HG03575 (cell line): ENCODE results near the gene BCL6.

Source experiments
- ATAC-seq: cut with Tn5 transposase; IDR thresholded peaks from one replicate; pipeline ENCODE4 v1.9.1; 2021; ENCODE audit not compliant: unreplicated experiment, insufficient number of reproducible peaks, low FRiP score; ENCODE audit errors: extremely low read depth

The BCL6 gene

DNA sequence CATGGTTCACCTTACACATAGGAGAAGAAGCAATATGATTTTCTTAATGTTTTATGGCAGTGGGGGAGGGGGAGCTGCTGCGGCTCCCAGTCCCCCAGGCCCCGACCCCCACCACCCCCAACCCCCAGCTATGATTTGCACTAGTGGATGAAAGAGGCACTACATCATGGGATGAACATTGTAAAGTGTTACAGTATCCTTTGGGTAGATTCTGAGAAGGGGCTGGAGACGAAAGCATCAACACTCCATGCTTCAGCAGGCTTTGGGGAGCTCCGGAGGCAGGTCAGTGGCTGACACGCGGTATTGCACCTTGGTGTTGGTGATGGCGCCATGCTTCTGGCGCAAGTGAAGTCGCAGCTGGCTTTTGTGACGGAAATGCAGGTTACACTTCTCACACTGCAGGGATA lies 23.1 kb downstream of the BCL6 start:
- ATAC-seq: no peak

DNA sequence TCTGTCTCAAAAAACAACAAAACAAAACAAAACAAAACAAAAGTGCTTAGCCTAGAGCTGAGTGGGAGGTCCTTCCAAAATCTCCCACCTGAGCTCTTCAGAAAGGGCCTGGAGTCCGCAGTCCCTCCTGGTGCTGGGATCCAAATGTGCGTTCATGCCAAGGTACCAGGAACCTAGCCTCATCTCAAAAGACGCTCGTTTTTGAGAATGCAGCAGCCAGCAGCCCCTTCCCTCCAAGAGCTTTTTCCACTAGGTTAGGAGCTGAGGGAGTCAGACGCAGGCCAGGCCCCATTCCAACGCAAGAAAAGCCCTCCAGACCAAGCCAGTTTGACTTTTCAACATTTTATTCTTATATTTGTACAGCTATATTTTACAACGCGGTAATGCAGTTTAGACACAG lies 24.2 kb downstream of the BCL6 start:
- no peak for ATAC-seq

DNA sequence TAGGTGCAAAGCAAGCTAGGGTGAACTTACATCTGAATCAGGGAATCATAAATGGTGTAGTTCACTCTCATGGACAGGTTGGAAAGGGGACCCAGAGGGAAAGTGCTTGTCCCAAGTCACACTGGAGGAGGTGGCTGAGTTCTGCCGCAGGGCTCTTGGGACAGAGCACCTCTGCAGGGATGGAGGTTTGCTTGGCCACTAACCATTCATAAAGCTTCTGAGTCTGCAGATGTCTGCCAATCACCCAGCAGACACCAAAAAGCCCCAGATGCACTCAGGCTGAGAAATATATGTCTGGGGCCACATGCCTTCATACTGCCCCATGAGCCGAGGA lies 25.0 kb downstream of the BCL6 start:
- ATAC-seq: no peak

DNA sequence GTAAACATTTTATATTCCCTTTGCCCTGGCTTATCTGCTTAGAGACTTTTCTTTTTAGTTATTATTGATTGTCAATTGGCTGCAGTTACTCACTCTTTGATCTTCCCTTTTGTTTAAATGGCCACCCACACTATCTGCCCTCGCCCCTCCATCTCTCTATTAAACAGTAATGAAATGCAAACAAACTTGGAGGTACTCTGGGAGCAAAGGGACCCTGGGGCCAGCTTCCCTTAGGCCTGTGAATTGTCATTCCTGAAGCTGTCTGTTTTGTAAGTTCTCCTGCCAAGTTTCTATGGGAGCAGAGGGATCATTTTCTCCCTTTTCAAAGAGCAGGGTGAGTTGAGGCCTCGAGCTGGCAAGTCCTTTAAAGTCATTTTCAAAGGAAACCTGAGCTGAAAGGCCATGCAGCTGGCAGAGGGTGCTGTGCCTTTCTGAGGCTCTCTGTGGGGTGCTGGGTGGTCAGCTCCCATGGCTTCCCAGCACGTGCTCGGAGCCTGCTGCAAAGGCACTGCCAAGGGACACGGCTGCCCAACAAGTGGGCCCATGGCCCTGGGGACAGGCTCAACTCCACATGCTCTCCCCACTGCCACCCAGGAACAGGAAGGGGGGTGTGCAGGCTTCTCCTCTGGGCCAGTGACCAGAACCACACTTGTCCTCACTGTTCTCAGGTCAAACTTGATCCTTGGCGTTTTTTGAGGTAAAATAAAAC lies 25.5 kb downstream of the BCL6 start:
- ATAC-seq: no peak

DNA sequence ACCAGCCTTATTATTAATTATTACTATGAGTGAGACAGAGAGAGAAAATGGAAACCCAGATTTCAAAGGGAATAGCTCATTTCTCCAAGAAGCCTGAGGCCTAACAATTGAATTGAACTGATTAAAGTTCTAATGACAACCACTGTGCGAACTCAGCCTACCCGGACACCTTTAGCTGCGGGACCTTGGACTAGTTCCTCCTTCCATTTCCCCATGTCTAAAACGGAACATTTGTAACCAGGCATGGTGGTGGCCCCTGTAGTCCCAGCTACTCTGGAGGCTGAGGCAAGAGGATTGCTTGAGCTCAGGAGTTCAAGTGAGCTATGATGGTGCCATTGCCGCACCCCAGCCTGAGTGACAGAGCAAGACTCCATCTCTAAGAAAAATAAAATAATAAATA lies 26.5 kb downstream of the BCL6 start:
- ATAC-seq: no peak

DNA sequence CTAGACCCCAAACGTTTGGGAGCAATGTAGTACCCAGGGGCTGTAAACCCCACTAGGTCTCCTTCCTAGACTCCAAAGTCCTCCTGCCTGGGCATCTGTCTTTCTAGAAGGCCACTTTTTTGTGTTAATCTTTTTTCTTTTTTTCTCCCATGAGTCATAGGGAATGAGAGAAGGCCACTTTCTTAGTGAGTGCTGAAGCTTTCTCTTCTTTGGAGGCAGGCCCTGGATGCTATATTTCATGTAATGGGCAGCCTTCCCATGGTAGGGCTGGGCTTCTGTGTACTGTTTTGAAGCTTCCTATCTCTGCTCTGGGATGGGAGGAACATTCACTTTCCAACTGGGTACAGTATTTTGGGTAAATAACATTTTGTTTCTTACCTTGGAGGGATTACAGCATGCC lies 27.7 kb downstream of the BCL6 start:
- ATAC-seq: no peak

DNA sequence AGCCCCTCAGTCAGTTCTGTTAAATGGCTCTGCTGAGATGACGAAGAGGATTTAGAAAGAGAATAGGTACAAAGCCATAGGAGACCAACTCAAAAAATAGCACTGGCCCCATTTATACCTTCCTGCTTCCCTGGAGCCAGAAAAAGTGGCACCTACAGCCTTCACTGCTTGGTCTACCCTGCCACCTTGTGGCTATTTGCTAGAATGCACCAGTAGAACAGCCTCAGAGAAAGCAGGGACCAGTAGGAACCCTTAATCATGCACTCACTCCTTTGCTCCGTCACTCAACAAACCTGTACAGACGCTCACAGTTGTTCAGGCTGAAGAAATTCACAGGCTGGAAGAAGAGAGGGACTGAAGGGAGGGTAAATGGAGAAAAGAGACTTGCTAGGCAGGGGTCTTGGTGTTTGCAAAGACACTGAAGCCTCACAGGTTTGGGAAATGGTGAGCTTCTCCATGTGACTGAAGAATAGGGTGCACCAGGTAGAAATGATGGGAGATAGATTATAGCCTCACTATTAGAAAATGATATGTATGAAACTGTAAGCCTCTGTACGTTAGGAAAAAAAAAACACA lies 30.8 kb downstream of the BCL6 start:
- ATAC-seq: no peak

DNA sequence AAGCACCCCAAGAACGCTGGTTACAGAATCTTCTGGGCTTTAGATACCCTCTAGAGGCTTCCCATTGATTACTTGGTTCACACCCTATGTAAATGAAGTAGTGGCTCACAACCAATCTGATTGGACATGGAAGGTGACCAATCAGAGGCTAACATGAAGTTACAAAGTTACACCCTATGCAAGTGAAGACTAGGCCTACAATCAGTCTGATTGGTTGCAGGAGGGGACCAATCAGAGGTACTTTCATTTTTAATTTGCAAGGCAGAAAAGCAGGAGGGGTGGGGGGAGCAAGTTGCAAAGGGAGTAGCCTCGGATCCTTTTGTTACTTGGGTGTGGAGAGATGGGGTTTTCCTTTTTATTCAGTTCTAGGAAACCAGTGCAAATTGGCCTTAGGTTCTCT lies 31.8 kb downstream of the BCL6 start:
- ATAC-seq: no peak

DNA sequence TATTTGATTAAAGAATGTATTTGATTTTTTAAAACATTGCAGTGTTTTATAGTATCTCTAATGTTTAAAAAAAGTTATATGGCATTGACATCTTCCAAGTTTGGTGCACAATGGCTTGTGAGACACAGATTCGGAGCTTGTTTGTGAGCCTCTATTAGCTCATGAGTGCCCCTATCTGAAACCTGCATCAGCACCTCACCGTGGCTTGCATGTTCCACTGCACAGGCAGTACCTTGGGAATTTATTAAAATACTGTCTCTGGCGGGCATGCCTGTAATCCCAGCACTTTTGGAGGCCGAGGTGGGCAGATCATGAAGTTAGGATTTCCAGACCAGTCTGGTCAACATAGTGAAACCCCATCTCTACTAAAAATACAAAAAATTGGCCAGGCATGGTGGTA lies 36.1 kb downstream of the BCL6 start:
- no peak for ATAC-seq

DNA sequence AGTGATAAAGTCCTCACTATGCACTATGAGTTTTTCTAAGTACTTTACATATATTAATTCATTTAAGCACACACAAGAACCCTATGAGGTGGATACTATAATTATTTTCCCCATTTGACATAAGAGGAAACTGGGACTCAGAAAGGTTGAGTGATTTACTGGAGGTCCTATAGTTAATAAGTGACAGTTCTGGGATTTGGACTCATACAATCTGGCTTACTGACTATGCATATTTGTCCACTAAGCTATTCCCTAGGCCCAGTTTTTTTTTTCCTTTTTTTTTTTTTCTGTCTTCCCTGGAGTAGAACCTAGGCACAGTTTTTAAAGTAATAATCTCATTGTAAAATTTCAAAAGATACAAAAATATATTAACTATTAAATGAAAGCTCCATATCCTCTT lies 36.6 kb downstream of the BCL6 start:
- no peak for ATAC-seq

DNA sequence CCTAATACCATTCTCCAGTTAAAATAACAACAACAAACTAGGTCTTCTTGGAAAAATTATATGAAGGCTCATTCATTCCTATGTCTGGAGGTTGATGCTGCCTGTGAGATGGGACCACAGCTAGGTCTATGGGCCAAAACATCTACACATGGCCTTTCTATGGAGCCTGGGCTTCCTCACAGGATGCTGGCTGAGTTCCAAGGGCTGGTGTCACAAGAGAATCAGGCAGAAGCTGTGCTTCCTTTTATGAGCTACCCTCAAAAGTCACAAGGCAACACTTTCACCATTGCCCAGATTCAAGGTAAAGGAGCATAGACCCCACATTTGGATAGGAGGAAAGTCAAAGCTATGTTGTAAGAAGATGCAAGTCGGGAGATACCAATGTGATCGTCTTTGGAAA lies 38.3 kb downstream of the BCL6 start:
- no peak for ATAC-seq

DNA sequence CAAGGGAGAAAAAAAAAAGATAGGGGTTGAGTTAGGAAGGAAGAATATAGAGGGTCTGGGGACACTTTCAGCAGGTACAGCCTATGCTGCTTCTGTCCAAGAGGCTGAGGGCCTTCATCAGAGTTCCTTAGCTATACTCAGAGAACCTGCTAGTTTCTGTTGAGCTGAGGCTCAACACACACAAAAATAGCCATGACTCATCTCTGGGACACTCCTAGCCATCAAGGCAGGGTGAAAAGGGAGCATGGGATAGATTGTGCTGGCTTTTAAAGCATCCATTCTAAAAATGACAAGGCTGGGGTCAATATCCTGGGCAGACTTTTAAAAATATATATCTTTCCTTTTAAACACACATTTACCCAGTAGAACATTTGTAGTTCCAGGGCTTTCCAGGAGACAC lies 40.1 kb downstream of the BCL6 start:
- ATAC-seq: no peak

DNA sequence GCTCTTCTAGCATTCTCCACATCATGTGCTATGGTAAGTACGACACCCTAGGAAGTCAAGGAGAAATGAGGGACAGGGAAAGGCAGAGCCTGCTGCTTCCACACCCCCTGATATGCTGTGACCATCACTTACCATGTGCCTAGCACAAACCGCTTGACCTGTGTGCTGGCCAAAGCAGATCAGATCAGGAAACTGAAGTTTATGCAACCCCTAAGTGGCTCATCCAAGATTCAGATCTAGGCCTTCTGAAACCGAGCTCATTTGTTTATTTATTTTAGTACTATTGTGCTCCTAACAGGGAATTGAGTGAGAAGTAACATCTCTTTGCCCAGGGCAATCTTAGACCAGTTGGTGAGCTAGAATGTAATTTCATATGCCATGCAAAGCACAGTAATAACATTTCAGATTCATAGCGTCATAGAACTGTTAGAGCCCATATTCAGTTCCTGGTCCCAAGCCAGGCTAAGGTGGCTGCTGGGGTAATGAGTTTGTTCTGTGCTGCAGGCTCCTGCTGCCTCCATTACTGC lies 42.7 kb downstream of the BCL6 start, which contains the start of gene RTP2:
RTP2 (minus strand) TSS at position 51 of the 527 bp plus-strand sequence. CDS start 429 bp downstream, outside the sequence.
- no peak for ATAC-seq

DNA sequence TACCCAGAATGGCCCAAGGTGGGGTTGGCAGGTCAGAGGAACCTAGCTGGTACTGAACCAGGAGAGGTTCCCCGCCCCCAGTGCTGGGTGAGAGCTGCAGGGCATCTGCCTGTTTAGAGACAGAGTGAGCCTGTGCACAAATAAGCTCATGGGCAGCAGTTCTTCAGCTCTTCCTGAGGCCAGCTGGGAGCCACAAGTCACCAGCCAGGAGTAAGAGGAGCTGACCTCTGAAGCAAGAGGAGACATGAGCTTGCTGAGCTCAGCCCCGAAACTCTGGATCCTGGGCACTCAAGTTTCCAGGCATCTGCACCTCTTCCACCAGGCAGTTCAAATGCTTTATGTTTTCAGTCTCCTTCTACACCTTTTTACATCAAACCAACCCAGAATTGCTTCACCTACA lies 45.0 kb downstream of the BCL6 start:
- no peak for ATAC-seq

DNA sequence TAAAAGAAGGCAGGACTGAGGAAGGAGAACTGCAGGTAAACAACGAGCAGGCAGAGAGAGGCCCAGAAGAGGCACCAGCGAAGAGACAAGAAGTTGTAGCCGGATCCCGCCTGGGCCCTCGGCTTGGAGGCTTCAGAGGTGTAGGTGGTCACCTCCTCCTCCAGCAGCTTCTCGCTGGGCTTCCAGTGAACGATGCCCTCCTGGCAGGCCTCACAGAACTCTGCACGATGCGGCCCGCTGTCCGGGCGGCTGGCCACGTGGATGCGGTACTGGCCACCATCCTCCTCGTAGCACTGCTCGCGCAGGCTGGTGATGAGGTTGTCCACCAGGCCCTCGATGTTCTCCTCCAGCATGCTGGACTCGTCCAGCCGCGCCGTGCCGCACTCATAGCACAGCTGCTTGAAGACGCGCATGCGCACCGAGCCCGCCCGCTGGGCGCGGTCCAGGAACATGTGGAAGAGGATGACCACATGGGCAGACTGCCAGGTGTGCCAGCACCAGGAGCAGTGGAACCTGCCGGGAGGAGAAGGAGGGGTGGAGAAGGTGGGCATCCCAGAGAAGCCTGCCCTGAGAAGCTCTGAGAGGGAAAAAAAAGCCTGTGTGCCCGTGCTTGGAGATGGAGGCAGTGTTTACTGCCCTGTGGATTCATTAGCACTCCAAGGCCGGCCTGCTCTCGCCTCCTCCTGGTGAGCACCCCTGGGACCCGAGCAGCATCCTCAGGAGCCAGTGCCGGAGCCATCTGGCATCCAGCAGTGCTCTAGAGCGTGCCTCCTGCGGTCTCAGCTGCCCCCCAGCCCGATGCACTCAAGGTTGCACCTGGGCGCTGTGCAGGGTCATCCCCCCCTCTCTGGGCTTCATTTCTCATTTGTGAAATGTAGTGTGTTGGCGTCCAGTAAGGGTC lies 46.5 kb downstream of the BCL6 start:
- ATAC-seq: no peak

DNA sequence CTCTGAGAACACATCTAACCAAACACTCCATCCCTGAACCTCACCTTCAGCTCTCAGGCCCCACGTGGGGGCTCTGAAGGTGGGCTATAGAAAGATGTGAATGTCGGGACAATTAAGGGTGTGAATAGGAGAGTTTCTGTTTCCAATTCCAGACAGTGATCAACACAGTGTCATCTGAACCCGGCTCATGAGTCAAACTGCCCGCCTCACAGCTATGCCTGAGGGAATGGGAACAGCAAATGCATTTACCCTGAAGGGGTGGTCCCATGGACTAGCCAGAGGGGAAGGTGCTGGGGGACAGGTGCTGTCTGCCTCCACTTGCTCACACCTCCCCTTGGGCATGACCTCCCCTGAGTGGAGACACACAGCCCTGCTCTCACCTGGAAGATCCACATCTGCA lies 49.2 kb downstream of the BCL6 start:
- no peak for ATAC-seq

DNA sequence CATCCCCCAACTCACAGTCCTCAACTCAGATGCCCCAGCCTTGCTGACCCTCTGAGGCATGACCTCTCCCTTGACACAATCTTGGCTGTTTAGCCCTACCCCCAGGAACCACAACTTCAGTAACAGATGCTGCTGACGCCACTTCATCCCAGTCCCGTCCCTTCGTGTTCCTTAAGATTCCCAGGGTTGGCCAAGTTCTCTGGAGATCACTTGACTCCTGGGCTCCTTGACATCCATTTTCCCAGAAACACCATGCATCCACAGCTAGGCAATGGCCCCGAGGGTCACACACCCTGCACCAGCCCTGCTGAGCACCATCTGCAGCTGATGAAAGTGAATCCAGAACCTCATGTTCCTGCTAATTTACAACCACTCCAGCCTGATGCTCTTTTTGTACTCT lies 49.8 kb downstream of the BCL6 start:
- no peak for ATAC-seq

DNA sequence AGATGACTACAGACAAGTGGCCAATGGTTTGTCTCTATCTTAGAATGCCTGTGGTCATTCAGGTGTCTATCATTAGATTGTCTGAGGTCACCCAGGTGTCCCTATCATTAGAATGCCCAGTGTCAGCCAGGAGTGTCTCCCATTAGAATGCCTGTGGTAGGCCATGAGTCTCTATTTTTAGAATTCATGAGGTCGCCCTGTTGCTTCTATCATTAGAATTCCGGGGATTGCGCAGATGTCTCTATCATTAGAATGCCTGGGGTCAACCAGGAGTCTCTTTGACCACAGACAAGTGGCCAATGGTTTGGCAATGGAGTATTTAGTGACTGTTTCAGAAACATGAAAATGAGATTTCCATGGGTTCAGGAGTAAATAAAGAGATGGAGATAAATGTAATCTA lies 50.5 kb downstream of the BCL6 start:
- ATAC-seq: no peak

DNA sequence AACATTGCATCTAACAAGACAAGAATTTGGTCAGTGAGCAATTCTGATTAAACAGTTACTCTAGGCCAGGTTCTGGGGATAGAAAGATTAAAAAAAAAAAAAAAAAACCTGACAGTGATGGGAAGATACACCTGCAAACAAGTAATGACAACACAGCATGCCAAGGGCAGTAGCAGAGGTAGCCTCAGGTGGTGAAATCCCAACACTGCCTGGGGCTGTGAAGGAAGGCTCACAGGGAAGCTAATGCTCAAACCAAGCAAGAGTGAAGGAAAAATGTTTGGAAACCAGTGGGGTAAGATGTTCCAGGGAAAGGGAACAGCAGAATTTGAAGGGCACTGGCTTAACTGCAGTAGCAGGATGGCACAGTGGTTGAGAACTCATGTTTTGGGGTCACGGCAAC lies 51.8 kb downstream of the BCL6 start:
- ATAC-seq: no peak

DNA sequence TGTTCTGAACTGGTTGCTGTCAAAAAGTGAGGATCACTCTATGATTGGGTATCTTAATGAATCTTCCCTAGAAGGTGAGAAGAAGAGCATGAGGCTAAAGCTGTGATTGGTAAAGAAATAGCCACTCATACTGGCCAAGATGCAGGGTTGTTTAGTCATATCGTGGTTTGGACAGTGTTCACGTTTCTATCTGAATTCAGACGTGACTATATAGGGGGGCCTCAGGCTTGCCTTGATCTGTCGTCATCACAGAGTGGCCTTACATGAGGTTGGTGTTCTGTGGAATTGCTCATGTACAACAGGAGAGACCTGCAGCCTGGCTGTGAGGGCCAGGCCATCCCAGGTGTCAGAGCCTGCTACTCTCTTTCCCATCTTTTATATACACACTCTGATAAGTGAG lies 55.3 kb downstream of the BCL6 start:
- ATAC-seq: no peak
